ENCODE data around the gene SRPRB. TPM values are rescaled to one million over a fixed set of nuclear protein-coding genes. Genes with fewer than 3 reads are reported as not detected.
A peak's percentile ranks its signal among the peaks of the same experiment; 100 is the strongest.

Gene SRPRB
- total and polyA plus RNA-seq, 9 of the 15 experiments (the other 6 are each of a cell fraction or from before 2014, with no cell fraction given) = 29.5 to 66.0 (median 41.4) TPM

- TF ChIP-seq ZNF318 (IDR thresholded peaks at IDR 0.05; ENCODE audit: borderline replicate concordance in 1 of 2, low read depth in 1 of 2) = 0 out of 4 replicates have a peak, but pooled peaks of 1 of the 2 experiments have one; percentile 44
- peak; percentile 96 for TF ChIP-seq ATF3 (IDR thresholded peaks at IDR 0.05)
- TF ChIP-seq ATF3 (CRISPR knock-in tag; conservative IDR thresholded peaks at IDR 0.05) = peak; percentile 76; the same call in 1 of the 2 replicates
- peak; percentile 33; the same call in 1 of the 2 replicates for TF ChIP-seq SMARCA4 (IDR thresholded peaks at IDR 0.05)
- no peak for TF ChIP-seq RHOXF2B (CRISPR knock-in tag; conservative IDR thresholded peaks at IDR 0.05)
- TF ChIP-seq TFAM (CRISPR knock-in tag; conservative IDR thresholded peaks at IDR 0.05) = no peak
- TF ChIP-seq JUNB (CRISPR knock-in tag; conservative IDR thresholded peaks at IDR 0.05) = peak; percentile 77
- TF ChIP-seq TEAD1 (CRISPR knock-in tag; IDR thresholded peaks at IDR 0.05) = no peak
- TF ChIP-seq HDAC6 (IDR thresholded peaks at IDR 0.05; ENCODE audit: low read depth, low read length) = no peak
- no peak for TF ChIP-seq HIVEP1 (CRISPR knock-in tag; IDR thresholded peaks at IDR 0.05)
- TF ChIP-seq TSC22D4 (tag; IDR thresholded peaks at IDR 0.05) = no peak
- TF ChIP-seq JUND (IDR thresholded peaks at IDR 0.05; ENCODE audit: borderline replicate concordance, low read depth, low read length) = peak; percentile 94
- peak; percentile 94 for TF ChIP-seq JUND (tag; IDR thresholded peaks at IDR 0.05; ENCODE audit: borderline replicate concordance, low read depth, low read length)
- TF ChIP-seq ELF2 (CRISPR knock-in tag; IDR thresholded peaks at IDR 0.05) = no peak
- peak; percentile 76; the same call in 1 of the 2 replicates for TF ChIP-seq ATF7 (IDR thresholded peaks at IDR 0.05)
- no peak for TF ChIP-seq HDAC2 (IDR thresholded peaks at IDR 0.05)
- no peak for TF ChIP-seq NR2C2 (CRISPR knock-in tag; IDR thresholded peaks at IDR 0.05)
- peak; percentile 56; the same call in 1 of the 2 replicates for TF ChIP-seq NR2C2 (tag; IDR thresholded peaks at IDR 0.05)
- 0 out of 2 replicates have a peak, but pooled peaks have one; percentile 15 for TF ChIP-seq EP300 (IDR thresholded peaks at IDR 0.05; ENCODE audit: low read length)
- no peak for TF ChIP-seq USF2 (CRISPR knock-in tag; IDR thresholded peaks at IDR 0.05)
- peak; percentile 89 for TF ChIP-seq FOSL1 (tag; conservative IDR thresholded peaks at IDR 0.05)
Measured at GRCh38 chr3:133843634-133844033, 38.0 kb downstream of the SRPRB start (continued).
